HEK293 (cell line): ENCODE data around the gene METTL23.
A peak's percentile ranks its signal among the peaks of the same experiment; 100 is the strongest.

Source experiments
- KLF16 ChIP-seq: fragments of 450-650 bp; formaldehyde crosslinking; IDR thresholded peaks from 2 replicates; pipeline ENCODE4 v1.5.1; 2017; ENCODE audit warnings: missing biosample characterization, missing genetic modification characterization
- OSR2 ChIP-seq: fragments of 450-650 bp; formaldehyde crosslinking; IDR thresholded peaks from 2 replicates; pipeline ENCODE4 v1.5.1; 2016; ENCODE audit warnings: missing biosample characterization, missing genetic modification characterization
- SCRT2 ChIP-seq: fragments of 450-650 bp; formaldehyde crosslinking; IDR thresholded peaks from 2 replicates; pipeline ENCODE4 v1.5.1; 2016; ENCODE audit warnings: missing biosample characterization, missing genetic modification characterization
- TCF7L2 ChIP-seq: IDR thresholded peaks from 2 replicates; pipeline ENCODE4 v1.6.1; 2011; ENCODE audit warnings: low read depth, mild to moderate bottlenecking, inconsistent platforms, low read length, moderate library complexity, borderline replicate concordance
- YY2 ChIP-seq: fragments of 450-650 bp; formaldehyde crosslinking; IDR thresholded peaks from 2 replicates; pipeline ENCODE4 v1.5.1; 2016; ENCODE audit warnings: missing biosample characterization, missing genetic modification characterization
- ZBTB21 ChIP-seq: fragments of 450-650 bp; formaldehyde crosslinking; IDR thresholded peaks from 2 replicates; pipeline ENCODE4 v1.5.1; 2017; ENCODE audit warnings: missing biosample characterization, missing genetic modification characterization
- ZBTB49 ChIP-seq: fragments of 450-650 bp; formaldehyde crosslinking; IDR thresholded peaks from 2 replicates; pipeline ENCODE4 v1.5.1; 2016; ENCODE audit warnings: missing biosample characterization, missing genetic modification characterization, low read depth
- ZBTB7A ChIP-seq: fragments of 450-650 bp; formaldehyde crosslinking; IDR thresholded peaks from 2 replicates; pipeline ENCODE4 v1.5.1; 2016; ENCODE audit warnings: low read depth, missing biosample characterization, missing genetic modification characterization
- ZNF19 ChIP-seq: fragments of 450-650 bp; formaldehyde crosslinking; IDR thresholded peaks from 2 replicates; pipeline ENCODE4; 2016; ENCODE audit warnings: missing biosample characterization, missing genetic modification characterization, low read depth
- ZNF2 ChIP-seq: fragments of 450-650 bp; formaldehyde crosslinking; IDR thresholded peaks from 2 replicates; pipeline ENCODE4 v1.5.1; 2016; ENCODE audit warnings: missing biosample characterization, missing genetic modification characterization
- ZNF302 ChIP-seq: fragments of 450-650 bp; formaldehyde crosslinking; IDR thresholded peaks from 2 replicates; pipeline ENCODE4 v1.5.1; 2016; ENCODE audit warnings: missing biosample characterization, missing genetic modification characterization, low read depth
- ZNF335 ChIP-seq: fragments of 450-650 bp; formaldehyde crosslinking; conservative IDR thresholded peaks from 2 replicates; pipeline ENCODE4 v1.5.1; 2016; ENCODE audit warnings: missing biosample characterization, missing genetic modification characterization
- ZNF341 ChIP-seq: fragments of 450-650 bp; formaldehyde crosslinking; IDR thresholded peaks from 2 replicates; pipeline ENCODE4; 2016; ENCODE audit warnings: low read depth, missing biosample characterization, missing genetic modification characterization
- ZNF391 ChIP-seq: fragments of 450-650 bp; formaldehyde crosslinking; IDR thresholded peaks from 2 replicates; pipeline ENCODE4 v1.5.1; 2016; ENCODE audit warnings: low read depth, missing biosample characterization, missing genetic modification characterization, borderline replicate concordance
- ZNF449 ChIP-seq: fragments of 450-650 bp; formaldehyde crosslinking; IDR thresholded peaks from 2 replicates; pipeline ENCODE4 v1.5.1; 2017; ENCODE audit warnings: missing biosample characterization, mild to moderate bottlenecking, missing genetic modification characterization, moderate library complexity
- ZNF473 ChIP-seq: fragments of 450-650 bp; formaldehyde crosslinking; IDR thresholded peaks from 2 replicates; pipeline ENCODE4 v1.5.1; 2017; ENCODE audit warnings: missing biosample characterization, missing genetic modification characterization
- ZNF571 ChIP-seq: fragments of 450-650 bp; formaldehyde crosslinking; IDR thresholded peaks from 2 replicates; pipeline ENCODE4 v1.5.0; 2017; ENCODE audit warnings: missing biosample characterization, missing genetic modification characterization
- ZNF600 ChIP-seq: fragments of 450-650 bp; formaldehyde crosslinking; IDR thresholded peaks from 2 replicates; pipeline ENCODE4 v1.5.1; 2016; ENCODE audit warnings: missing biosample characterization, missing genetic modification characterization
- ZNF629 ChIP-seq: fragments of 450-650 bp; formaldehyde crosslinking; IDR thresholded peaks from 2 replicates; pipeline ENCODE4 v1.5.1; 2017; ENCODE audit warnings: missing biosample characterization, missing genetic modification characterization
- ZNF660 ChIP-seq: fragments of 450-650 bp; IDR thresholded peaks from 2 replicates; pipeline ENCODE4 v1.5.1; 2018; ENCODE audit warnings: missing biosample characterization, mild to moderate bottlenecking, missing genetic modification characterization
- ZNF747 ChIP-seq: fragments of 450-650 bp; formaldehyde crosslinking; IDR thresholded peaks from 2 replicates; pipeline ENCODE4 v1.5.1; 2016; ENCODE audit warnings: missing biosample characterization, missing genetic modification characterization
- ZNF76 ChIP-seq: fragments of 450-650 bp; formaldehyde crosslinking; IDR thresholded peaks from 2 replicates; pipeline ENCODE4; 2016; ENCODE audit warnings: low read depth, missing biosample characterization, missing genetic modification characterization, borderline replicate concordance
- ZNF777 ChIP-seq: fragments of 450-650 bp; formaldehyde crosslinking; IDR thresholded peaks from 2 replicates; pipeline ENCODE4 v1.5.1; 2017; ENCODE audit warnings: missing biosample characterization, missing genetic modification characterization, borderline replicate concordance
- ZNF792 ChIP-seq: fragments of 450-650 bp; formaldehyde crosslinking; IDR thresholded peaks from 2 replicates; pipeline ENCODE4 v1.5.1; 2016; ENCODE audit warnings: missing biosample characterization, missing genetic modification characterization
- ZNF830 ChIP-seq: fragments of 450-650 bp; IDR thresholded peaks from 2 replicates; pipeline ENCODE4 v1.5.0; 2018; ENCODE audit warnings: missing biosample characterization, missing genetic modification characterization, low read depth, mild to moderate bottlenecking, moderate library complexity
- TF ChIP-seq, protein P1 (sequence below): fragments of 450-650 bp; formaldehyde crosslinking; IDR thresholded peaks from 2 replicates; pipeline ENCODE4 v1.5.1; 2017; ENCODE audit warnings: missing biosample characterization, missing genetic modification characterization
- TF ChIP-seq, protein P2 (sequence below): fragments of 450-650 bp; formaldehyde crosslinking; IDR thresholded peaks from 2 replicates; pipeline ENCODE4 v1.5.1; 2016; ENCODE audit warnings: missing biosample characterization, missing genetic modification characterization, borderline replicate concordance
- TF ChIP-seq, protein P3 (sequence below): fragments of 450-650 bp; formaldehyde crosslinking; IDR thresholded peaks from 2 replicates; pipeline ENCODE4 v1.5.1; 2016; ENCODE audit warnings: missing biosample characterization, missing genetic modification characterization
- TF ChIP-seq, protein P4 (sequence below): fragments of 450-650 bp; formaldehyde crosslinking; IDR thresholded peaks from 2 replicates; pipeline ENCODE4 v1.5.1; 2016; ENCODE audit warnings: missing biosample characterization, missing genetic modification characterization

The METTL23 gene

GRCh38 chr17:76700617-76701470 lies 25.8 kb upstream of the METTL23 start (continued):
- TF ChIP-seq, protein P1, sequence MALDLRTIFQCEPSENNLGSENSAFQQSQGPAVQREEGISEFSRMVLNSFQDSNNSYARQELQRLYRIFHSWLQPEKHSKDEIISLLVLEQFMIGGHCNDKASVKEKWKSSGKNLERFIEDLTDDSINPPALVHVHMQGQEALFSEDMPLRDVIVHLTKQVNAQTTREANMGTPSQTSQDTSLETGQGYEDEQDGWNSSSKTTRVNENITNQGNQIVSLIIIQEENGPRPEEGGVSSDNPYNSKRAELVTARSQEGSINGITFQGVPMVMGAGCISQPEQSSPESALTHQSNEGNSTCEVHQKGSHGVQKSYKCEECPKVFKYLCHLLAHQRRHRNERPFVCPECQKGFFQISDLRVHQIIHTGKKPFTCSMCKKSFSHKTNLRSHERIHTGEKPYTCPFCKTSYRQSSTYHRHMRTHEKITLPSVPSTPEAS (tag by site-specific recombination), result 0 out of 2 replicates have a peak, but pooled peaks have one; percentile 9
- TF ChIP-seq, protein P2, sequence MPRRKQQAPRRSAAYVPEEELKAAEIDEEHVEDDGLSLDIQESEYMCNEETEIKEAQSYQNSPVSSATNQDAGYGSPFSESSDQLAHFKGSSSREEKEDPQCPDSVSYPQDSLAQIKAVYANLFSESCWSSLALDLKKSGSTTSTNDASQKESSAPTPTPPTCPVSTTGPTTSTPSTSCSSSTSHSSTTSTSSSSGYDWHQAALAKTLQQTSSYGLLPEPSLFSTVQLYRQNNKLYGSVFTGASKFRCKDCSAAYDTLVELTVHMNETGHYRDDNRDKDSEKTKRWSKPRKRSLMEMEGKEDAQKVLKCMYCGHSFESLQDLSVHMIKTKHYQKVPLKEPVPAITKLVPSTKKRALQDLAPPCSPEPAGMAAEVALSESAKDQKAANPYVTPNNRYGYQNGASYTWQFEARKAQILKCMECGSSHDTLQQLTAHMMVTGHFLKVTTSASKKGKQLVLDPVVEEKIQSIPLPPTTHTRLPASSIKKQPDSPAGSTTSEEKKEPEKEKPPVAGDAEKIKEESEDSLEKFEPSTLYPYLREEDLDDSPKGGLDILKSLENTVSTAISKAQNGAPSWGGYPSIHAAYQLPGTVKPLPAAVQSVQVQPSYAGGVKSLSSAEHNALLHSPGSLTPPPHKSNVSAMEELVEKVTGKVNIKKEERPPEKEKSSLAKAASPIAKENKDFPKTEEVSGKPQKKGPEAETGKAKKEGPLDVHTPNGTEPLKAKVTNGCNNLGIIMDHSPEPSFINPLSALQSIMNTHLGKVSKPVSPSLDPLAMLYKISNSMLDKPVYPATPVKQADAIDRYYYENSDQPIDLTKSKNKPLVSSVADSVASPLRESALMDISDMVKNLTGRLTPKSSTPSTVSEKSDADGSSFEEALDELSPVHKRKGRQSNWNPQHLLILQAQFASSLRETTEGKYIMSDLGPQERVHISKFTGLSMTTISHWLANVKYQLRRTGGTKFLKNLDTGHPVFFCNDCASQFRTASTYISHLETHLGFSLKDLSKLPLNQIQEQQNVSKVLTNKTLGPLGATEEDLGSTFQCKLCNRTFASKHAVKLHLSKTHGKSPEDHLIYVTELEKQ (tag by site-specific recombination), result no peak
- TF ChIP-seq ZNF449 (tag by site-specific recombination) (no peak), ZNF391 (tag by site-specific recombination) (no peak), ZNF473 (tag by site-specific recombination) (no peak), ZNF571 (tag by site-specific recombination) (no peak), ZBTB7A (no peak), ZNF76 (tag by site-specific recombination) (peak; percentile 37; the same call in 1 of the 2 replicates), ZBTB49 (tag by site-specific recombination) (no peak), KLF16 (tag by site-specific recombination) (peak; percentile 85), ZNF335 (tag by site-specific recombination) (no peak), ZNF777 (tag by site-specific recombination) (no peak), YY2 (tag by site-specific recombination) (no peak), ZNF19 (tag by site-specific recombination) (no peak), ZNF2 (peak; percentile 55; the same call in 1 of the 2 replicates), ZNF747 (no peak), ZNF792 (tag by site-specific recombination) (peak; percentile 97), ZBTB21 (peak; percentile 92), ZNF341 (tag by site-specific recombination) (peak; percentile 96), TCF7L2 (no peak), SCRT2 (peak; percentile 100), ZNF302 (no peak), ZNF600 (tag by site-specific recombination) (peak; percentile 98), ZNF660 (peak; percentile 80), ZNF629 (tag by site-specific recombination) (peak; percentile 95), ZNF830 (tag by site-specific recombination) (no peak), OSR2 (tag by site-specific recombination) (peak; percentile 46; the same call in 1 of the 2 replicates)
- TF ChIP-seq, protein P3, sequence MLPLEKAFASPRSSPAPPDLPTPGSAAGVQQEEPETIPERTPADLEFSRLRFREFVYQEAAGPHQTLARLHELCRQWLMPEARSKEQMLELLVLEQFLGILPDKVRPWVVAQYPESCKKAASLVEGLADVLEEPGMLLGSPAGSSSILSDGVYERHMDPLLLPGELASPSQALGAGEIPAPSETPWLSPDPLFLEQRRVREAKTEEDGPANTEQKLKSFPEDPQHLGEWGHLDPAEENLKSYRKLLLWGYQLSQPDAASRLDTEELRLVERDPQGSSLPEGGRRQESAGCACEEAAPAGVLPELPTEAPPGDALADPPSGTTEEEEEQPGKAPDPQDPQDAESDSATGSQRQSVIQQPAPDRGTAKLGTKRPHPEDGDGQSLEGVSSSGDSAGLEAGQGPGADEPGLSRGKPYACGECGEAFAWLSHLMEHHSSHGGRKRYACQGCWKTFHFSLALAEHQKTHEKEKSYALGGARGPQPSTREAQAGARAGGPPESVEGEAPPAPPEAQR (tag by site-specific recombination), result no peak
- TF ChIP-seq, protein P4, sequence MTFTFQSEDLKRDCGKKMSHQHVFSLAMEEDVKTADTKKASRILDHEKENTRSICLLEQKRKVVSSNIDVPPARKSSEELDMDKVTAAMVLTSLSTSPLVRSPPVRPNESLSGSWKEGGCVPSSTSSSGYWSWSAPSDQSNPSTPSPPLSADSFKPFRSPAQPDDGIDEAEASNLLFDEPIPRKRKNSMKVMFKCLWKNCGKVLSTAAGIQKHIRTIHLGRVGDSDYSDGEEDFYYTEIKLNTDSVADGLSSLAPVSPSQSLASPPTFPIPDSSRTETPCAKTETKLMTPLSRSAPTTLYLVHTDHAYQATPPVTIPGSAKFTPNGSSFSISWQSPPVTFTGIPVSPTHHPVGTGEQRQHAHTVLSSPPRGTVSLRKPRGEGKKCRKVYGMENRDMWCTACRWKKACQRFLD (tag by site-specific recombination), result no peak
